Testis (tissue), 3 donors: ENCODE measurements around the gene TIGD3. TPM values are rescaled to one million over a fixed set of nuclear protein-coding genes. Genes with fewer than 3 reads are reported as not detected.

Source experiments
- DNase-seq: peaks from one replicate; pipeline ENCODE4 v3.0.0-alpha.2; 2019
- H3K27ac ChIP-seq, 2 donors: fragments of 200-600 bp; sonication (generic); one replicate each; pipeline ENCODE4 v1.5.1; 2019
- H3K27me3 ChIP-seq: fragments of 200-600 bp; sonication (generic); one replicate; pipeline ENCODE4 v1.5.1; 2019
- H3K36me3 ChIP-seq: fragments of 200-600 bp; sonication (generic); one replicate; pipeline ENCODE4 v1.5.1; 2017; ENCODE audit warnings: low read depth; ENCODE audit errors: missing control alignments
- H3K4me1 ChIP-seq: fragments of 200-600 bp; sonication (generic); one replicate; pipeline ENCODE4 v1.5.1; 2019
- H3K4me3 ChIP-seq, 2 donors: fragments of 200-600 bp; sonication (generic); one replicate each; pipeline ENCODE4 v1.5.1; 2017 to 2019
- H3K9me3 ChIP-seq: fragments of 200-600 bp; sonication (generic); one replicate; pipeline ENCODE4 v1.5.1; 2017
- CTCF ChIP-seq, 3 experiments: fragments of 450-650 bp in 2 of 3; fragments of 200-600 bp in 1 of 3; sonication (generic) in 1 of 3; IDR thresholded peaks; one replicate each; pipeline ENCODE4 v1.5.1; 2016 to 2019; ENCODE audit warnings: antibody characterized with exemption in 3 of 3, mild to moderate bottlenecking in 2 of 3, moderate library complexity in 1 of 3
- POLR2A ChIP-seq: fragments of 450-650 bp; IDR thresholded peaks from one replicate; pipeline ENCODE4 v1.6.1; 2017; ENCODE audit warnings: antibody characterized with exemption, mild to moderate bottlenecking, moderate library complexity
- WGBS, 2 donors: methylation state at CpG; one replicate each; pipeline ENCODE4 v1.1.5; 2018; 5-methylcytosine and 5-hydroxymethylcytosine counted together
- intact Hi-C: fragments of 100-400 bp; cut with DNase I; formaldehyde crosslinking; loops from one replicate; pipeline ENCODE4 v1.15.1; 2023; ENCODE audit warnings: low total_unique reads
- polyA plus RNA-seq: library from polyadenylated mRNA; stranded (reverse); fragments of 350-450 nt; fragmentation: Illumina TruSeq; extraction: RNeasy Lipid Tissue Mini Kit (QIAGEN cat#74804); gene quantifications from one replicate; pipeline ENCODE4 v1.2.3, GENCODE V29; 2014; ENCODE audit warnings: low read depth, low replicate concordance; ENCODE audit not compliant: insufficient read depth
- total RNA-seq, 2 donors: library from RNA; depleted of rRNA; stranded (reverse); fragments of >200 nt; gene quantifications; one replicate each; pipeline ENCODE4 v1.2.3, GENCODE V29; 2016

TIGD3 gene
- total and polyA plus RNA-seq, 3 donors from 2014 or later, result 5.3 to 7.6 (median 7.1) TPM

DNA sequence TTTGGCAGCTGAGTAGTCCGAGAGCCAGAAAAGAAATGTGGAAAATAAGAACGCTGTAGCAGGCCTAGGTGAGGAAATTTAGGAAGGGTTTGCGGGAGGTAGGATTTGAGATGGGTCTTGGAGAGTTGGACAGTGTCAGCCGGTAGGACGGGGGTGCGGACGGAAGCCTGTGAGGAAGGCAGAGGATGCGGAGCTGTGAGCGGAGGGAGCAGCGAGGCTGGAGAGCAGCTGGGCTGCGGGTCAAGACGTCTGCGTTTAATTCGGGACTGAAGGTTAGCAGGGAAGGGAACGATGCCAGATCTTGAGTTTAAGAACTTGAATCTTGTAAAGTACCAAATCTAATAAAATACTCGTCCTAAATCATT, 669 bp upstream of the TIGD3 start:
- Histone ChIP-seq H3K9me3 (no peaks in the 10 kb centered on the region), H3K4me3 (peak overlapping the region; percentile 64 to 65), H3K27ac (peak overlapping the region in 1 of 2 donors; percentile 68), H3K36me3 (no peaks in the 10 kb centered on the region), H3K27me3 (no peaks in the 10 kb centered on the region), H3K4me1 (peaks cover 30% of the 10 kb centered on the region)
- intact Hi-C loops, result no loop called here
- DNase-seq, result no peak
- TF ChIP-seq POLR2A, result no peak
- 3 to 12% methylated on average over 16 of the region's 16 CpGs for WGBS, 2 donors

- intact Hi-C loops, result no loop called here
Observed at GRCh38 chr11:65355013-65355775, 643 bp downstream of the TIGD3 start.

GRCh38 chr11:65355776-65356393, 1.3 kb downstream of the TIGD3 start:
- Histone ChIP-seq H3K9me3 (no peaks in the 10 kb centered on the region), H3K4me3 (peak overlapping the region; percentile 13 to 65), H3K36me3 (no peaks in the 10 kb centered on the region), H3K27me3 (no peaks in the 10 kb centered on the region), H3K4me1 (peaks cover 30% of the 10 kb centered on the region), H3K27ac (no peak overlapping the region)
- WGBS, 2 donors, result 32 to 46% methylated on average over 23 to 35 of the region's 35 CpGs
- no peak for TF ChIP-seq POLR2A
- no peak for TF ChIP-seq CTCF (IDR thresholded peaks at IDR 0.05)
- intact Hi-C loops, result no loop called here
- DNase-seq, result peak; percentile 63

More at GRCh38 chr11:65355013-65355775, 643 bp downstream of the TIGD3 start:
- no peaks in the 10 kb centered on the region for H3K27me3 ChIP-seq
- peaks cover 30% of the 10 kb centered on the region for H3K4me1 ChIP-seq
- no peak for TF ChIP-seq POLR2A
- no peak for TF ChIP-seq CTCF (IDR thresholded peaks at IDR 0.05)
- peak overlapping the region; percentile 64 to 65 for H3K4me3 ChIP-seq
- no peaks in the 10 kb centered on the region for H3K9me3 ChIP-seq
- peak overlapping the region in 1 of 2 donors; percentile 65 for H3K27ac ChIP-seq
- no peak for DNase-seq
- 0 to 1% methylated on average over 32 to 46 of the region's 47 CpGs for WGBS, 2 donors
- H3K36me3 ChIP-seq, result no peaks in the 10 kb centered on the region

- H3K4me3 ChIP-seq, result no peak overlapping the region
- intact Hi-C loops, result no loop called here
Observed at GRCh38 chr11:65356394-65356972, 1.9 kb downstream of the TIGD3 start.

More at GRCh38 chr11:65356394-65356972, 1.9 kb downstream of the TIGD3 start:
- H3K4me1 ChIP-seq, result peaks cover 30% of the 10 kb centered on the region
- TF ChIP-seq POLR2A (no peak), CTCF (IDR thresholded peaks at IDR 0.05) (no peak)
- no peaks in the 10 kb centered on the region for H3K36me3 ChIP-seq
- WGBS, 2 donors, result 54 to 75% methylated on average over 7 to 30 of the region's 30 CpGs
- no peaks in the 10 kb centered on the region for H3K9me3 ChIP-seq
- H3K27ac ChIP-seq, result no peak overlapping the region
- no peaks in the 10 kb centered on the region for H3K27me3 ChIP-seq
- no peak for DNase-seq
